Measurements from ENCODE around the gene SLC27A2.

DNA sequence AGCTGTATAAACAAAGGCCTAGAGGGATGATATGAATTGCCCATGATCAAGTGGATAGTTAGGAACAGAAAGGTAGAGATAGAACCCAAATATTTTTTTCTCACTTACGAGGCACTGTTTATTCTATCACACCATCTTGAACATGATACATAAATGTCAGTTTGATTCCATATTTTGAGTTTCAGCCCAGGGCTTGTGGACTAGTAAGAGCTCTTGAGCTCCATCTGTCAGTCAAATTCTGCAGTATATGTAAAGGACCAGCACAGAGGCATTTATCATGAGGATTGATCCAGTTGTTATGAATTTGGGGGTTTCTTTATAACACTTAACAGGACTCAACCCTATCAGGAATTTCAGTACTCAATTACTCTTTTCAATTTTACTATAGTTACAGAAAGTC, 4.8 kb downstream of the SLC27A2 start:
- TF ChIP-seq ISL1 (CRISPR knock-in tag; IDR thresholded peaks at IDR 0.05) (no peak), GLIS3 (CRISPR knock-in tag; IDR thresholded peaks at IDR 0.05) (no peak), OSR1 (CRISPR knock-in tag; IDR thresholded peaks at IDR 0.05) (no peak), RARB (CRISPR knock-in tag; IDR thresholded peaks at IDR 0.05) (no peak)
- TF ChIP-seq, protein P1, sequence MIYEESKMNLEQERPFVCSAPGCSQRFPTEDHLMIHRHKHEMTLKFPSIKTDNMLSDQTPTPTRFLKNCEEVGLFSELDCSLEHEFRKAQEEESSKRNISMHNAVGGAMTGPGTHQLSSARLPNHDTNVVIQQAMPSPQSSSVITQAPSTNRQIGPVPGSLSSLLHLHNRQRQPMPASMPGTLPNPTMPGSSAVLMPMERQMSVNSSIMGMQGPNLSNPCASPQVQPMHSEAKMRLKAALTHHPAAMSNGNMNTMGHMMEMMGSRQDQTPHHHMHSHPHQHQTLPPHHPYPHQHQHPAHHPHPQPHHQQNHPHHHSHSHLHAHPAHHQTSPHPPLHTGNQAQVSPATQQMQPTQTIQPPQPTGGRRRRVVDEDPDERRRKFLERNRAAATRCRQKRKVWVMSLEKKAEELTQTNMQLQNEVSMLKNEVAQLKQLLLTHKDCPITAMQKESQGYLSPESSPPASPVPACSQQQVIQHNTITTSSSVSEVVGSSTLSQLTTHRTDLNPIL (CRISPR knock-in tag; IDR thresholded peaks at IDR 0.05; ENCODE audit: low read depth): no peak

Measured in SK-N-SH treated with all-trans-retinoic acid at 6 μM for 48 hours (cell line).